AG10803 (cell line): ENCODE data around the gene GPATCH3.
"Not testable (repeated sequence)": the region's sequence is repeated elsewhere in the genome, so short reads cannot be mapped to it uniquely, and the experiment has no call there.

Experiments
- DNase-seq: peaks from one replicate; pipeline ENCODE4 v3.0.0; 2010; ENCODE audit warnings: low read depth
- H3K4me3 ChIP-seq: 2 replicates; pipeline ENCODE4 v1.5.1; 2011; ENCODE audit warnings: mild to moderate bottlenecking, low read length, control low read depth
- TF ChIP-seq, protein P1 (sequence below): conservative IDR thresholded peaks from 2 replicates; pipeline ENCODE4 v1.5.1; 2011; ENCODE audit warnings: mild to moderate bottlenecking, low read length, control low read depth, inconsistent platforms

Gene GPATCH3, protein sequence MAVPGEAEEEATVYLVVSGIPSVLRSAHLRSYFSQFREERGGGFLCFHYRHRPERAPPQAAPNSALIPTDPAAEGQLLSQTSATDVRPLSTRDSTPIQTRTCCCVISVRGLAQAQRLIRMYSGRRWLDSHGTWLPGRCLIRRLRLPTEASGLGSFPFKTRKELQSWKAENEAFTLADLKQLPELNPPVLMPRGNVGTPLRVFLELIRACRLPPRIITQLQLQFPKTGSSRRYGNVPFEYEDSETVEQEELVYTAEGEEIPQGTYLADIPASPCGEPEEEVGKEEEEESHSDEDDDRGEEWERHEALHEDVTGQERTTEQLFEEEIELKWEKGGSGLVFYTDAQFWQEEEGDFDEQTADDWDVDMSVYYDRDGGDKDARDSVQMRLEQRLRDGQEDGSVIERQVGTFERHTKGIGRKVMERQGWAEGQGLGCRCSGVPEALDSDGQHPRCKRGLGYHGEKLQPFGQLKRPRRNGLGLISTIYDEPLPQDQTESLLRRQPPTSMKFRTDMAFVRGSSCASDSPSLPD

DNA sequence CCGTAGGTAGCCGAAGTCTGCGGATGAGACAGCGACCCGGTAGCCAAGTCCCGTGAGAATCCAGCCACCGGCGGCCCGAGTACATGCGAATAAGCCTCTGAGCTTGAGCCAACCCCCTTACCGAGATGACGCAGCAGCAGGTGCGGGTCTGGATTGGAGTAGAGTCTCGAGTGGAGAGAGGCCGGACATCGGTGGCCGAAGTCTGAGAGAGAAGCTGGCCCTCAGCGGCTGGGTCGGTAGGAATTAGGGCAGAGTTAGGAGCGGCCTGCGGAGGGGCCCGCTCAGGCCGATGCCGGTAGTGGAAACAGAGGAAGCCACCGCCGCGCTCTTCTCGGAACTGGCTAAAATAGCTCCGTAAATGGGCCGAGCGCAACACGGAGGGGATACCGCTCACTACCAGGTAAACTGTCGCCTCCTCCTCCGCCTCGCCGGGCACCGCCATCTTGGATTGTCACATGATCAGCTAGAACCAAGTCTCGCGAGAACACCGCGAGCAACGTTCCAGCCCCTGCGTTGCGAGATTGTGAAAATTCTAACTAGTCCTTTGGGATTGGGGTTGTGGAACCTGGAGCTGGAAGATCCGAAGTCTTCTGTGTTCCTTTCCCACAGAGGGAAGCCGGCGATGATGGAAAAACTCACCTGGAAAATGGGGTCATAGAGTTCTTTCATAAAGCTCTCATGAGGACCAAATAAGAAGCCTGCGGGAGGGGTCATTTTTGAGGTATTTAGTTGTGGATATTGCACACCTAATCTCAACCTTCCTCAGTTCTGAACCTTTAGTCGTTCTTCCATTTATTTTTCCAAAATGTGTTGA lies at the start of gene GPATCH3:
Gene GPATCH3, minus strand, starts transcription at position 467 of the 814 bp plus-strand sequence. Its CDS starts 25 bp downstream, at position 442.
- peak; percentile 91 for DNase-seq
- TF ChIP-seq, protein P1, sequence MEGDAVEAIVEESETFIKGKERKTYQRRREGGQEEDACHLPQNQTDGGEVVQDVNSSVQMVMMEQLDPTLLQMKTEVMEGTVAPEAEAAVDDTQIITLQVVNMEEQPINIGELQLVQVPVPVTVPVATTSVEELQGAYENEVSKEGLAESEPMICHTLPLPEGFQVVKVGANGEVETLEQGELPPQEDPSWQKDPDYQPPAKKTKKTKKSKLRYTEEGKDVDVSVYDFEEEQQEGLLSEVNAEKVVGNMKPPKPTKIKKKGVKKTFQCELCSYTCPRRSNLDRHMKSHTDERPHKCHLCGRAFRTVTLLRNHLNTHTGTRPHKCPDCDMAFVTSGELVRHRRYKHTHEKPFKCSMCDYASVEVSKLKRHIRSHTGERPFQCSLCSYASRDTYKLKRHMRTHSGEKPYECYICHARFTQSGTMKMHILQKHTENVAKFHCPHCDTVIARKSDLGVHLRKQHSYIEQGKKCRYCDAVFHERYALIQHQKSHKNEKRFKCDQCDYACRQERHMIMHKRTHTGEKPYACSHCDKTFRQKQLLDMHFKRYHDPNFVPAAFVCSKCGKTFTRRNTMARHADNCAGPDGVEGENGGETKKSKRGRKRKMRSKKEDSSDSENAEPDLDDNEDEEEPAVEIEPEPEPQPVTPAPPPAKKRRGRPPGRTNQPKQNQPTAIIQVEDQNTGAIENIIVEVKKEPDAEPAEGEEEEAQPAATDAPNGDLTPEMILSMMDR, result no peak
- H3K4me3 ChIP-seq, result peak within 1 kb of the TSS; percentile 99

DNA sequence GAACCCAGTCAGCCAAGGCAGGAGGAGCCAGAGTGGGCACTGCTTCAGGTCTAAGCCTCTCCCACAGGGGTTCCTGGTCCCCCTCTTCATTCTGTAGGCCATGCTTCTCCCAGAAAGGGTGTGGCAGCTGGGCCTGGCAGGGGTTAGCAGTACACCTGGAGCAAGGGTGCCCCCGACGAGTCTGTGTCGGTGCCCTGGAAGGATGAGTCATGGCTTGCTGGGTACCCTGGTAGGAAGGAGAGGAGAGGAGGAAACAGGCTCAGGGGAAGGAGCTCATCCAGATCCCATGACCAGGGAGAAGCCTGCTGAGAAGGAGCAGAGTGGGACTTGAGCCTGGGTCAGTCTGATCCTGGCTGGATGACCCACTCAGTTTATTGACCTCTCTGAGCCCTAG lies 49.7 kb upstream of the GPATCH3 start:
- TF ChIP-seq, protein P1, result no peak
- H3K4me3 ChIP-seq, result no peak overlapping the region
- DNase-seq, result no peak

DNA sequence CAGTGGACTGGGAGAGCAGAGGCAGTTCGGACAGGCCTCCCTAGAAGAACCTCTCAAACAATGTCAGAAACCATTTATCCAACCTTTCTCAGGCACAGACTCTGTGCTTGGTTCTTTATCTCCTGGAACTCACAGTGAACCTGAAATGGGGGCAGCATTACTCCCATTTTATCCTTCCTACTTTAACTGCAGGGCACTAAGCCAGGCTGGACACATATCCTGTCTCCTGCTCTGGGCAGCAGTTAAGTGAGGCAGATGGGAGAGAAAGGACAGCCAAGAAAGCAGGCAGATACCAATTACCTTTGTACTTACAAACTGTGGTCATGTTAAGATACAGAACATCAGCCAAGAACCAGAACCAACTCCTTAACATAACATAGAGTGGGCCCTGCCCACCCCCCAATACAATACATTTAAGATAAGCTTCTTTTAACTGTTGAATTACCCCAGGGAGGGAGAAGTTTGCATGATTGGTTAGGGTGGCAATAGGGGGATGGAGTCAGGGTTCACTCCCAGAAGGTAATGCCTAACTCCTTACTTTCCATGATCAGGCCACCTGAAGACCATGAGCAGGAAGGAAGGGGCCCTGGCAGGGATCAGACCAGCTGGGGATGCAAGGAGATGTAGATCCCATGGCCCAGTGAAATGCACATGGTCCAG lies 49.1 kb upstream of the GPATCH3 start:
- TF ChIP-seq, protein P1, result no peak
- no peak overlapping the region for H3K4me3 ChIP-seq
- DNase-seq, result no peak

DNA sequence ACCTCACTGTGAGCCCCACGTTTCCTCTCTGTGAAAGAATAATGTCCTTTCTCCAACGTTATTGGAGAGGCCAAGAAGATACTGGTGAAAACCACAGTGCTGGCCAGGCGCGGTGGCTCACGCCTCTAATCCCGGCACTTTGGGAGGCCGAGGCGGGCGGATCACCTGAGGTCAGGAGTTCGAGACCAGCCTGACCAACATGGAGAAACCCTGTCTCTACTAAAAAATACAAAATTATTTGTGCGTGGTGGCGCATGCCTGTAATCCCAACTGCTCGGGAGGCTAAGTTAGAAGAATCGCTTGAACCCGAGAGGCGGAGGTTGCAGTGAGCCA lies 48.4 kb upstream of the GPATCH3 start:
- DNase-seq, H3K4me3 ChIP-seq: not testable (repeated sequence)

DNA sequence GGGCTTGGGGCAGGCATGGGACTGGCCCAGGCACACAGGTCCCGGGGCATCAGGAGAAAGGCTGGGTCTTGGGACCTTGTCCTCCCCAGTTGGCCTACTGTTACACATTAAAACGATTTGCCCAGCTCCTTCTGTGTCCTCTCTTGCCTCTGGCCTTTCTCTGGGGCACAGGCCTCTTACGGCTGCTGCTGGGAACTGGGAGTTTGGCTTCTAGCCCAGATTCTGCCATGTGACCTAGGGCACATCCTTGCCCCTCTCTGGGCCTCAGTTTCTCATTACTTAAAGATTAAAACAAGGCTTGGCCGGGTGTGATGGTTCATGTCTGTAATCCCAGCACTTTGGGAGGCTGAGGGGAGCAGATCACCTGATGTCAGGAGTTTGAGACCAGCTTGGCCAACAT lies 46.0 kb upstream of the GPATCH3 start:
- TF ChIP-seq, protein P1, result no peak
- H3K4me3 ChIP-seq, result no peak overlapping the region
- DNase-seq, result no peak

DNA sequence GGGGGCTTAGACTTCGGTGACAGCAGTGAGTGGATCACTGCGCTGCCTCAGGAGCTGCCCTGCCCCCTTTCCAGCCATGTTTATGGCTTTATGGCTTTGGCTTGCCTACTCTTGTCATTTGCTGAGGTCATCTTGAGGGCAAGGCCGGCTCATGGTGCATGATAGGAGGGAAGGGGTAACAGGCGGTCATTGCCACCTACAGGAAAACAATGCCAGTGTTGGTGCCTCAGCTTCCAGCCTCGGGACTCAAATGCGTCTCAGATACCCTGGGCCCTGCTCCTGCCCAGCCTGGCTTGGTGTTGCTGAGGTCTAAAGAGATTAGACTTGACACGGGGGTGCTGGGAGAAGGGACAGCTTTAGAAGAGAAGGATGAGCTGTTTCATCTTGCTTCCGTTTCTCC lies 45.5 kb upstream of the GPATCH3 start:
- no peak for DNase-seq
- TF ChIP-seq, protein P1, result no peak
- H3K4me3 ChIP-seq, result no peak overlapping the region

DNA sequence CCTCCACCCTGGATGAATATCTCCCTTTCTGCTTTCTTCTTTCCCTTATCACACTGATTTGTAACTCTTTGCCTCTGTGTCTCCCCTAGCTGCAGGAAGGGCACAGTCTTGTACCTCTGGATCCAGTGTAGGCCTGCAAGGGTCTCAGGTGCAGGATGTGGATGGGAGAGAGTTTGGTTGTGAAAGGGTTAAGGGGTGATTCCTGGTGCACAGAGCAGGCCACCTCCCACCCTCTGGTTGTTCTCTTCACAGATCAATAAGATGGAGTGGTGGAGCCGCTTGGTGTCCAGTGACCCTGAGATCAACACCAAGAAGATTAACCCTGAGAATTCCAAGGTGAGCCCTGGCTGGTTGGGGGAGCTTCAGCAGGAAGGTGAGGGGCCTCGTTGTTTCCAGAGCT lies 44.9 kb upstream of the GPATCH3 start:
- TF ChIP-seq, protein P1, result no peak
- no peak overlapping the region for H3K4me3 ChIP-seq
- no peak for DNase-seq
